HG02870 (cell line): ENCODE results near the gene NT5C.
"Not testable (repeated sequence)": the region's sequence is repeated elsewhere in the genome, so short reads cannot be mapped to it uniquely, and the experiment has no call there.

Source experiments
- ATAC-seq: cut with Tn5 transposase; IDR thresholded peaks from one replicate; pipeline ENCODE4 v1.9.1; 2021; ENCODE audit warnings: mild to moderate bottlenecking, moderate library complexity; ENCODE audit not compliant: unreplicated experiment

The NT5C gene

GRCh38 chr17:75144816-75145512, 13.4 kb upstream of the NT5C start:
- no peak for ATAC-seq

DNA sequence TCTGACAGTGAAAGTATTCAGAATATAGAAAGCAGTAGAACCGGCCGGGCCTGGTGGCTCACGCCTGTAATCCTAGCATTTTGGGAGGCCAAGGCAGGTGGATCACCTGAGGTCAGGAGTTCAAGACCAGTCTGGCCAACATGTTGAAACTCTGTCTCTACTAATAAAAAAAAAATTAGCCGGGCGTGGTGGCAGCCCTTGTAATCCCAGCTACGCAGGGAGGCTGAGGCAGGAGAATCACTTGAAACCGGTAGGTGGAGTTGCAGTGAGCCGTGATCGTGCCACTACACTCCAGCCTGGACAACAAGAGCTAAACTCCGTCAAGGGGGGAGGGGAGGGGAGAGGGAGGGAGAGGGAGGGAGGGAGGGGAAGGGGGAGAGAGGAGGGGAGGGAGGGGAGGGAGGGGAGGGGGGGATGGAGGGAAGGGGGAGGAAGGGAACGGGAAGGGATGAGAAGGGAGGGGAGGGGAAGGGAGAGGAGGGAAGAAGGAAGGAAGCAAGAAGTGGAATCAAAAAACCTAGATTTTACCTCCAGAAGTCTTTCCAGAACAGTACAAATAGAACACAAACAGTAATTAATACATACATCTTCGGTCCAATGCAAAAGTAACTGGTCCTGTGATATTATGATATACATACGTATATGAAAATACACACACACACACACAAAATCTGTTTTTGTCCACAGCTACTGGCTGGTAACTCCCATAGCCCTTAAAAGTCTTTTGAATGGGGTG, 10.9 kb upstream of the NT5C start:
- no peak for ATAC-seq

GRCh38 chr17:75138519-75138918, 7.0 kb upstream of the NT5C start:
- no peak for ATAC-seq

GRCh38 chr17:75137762-75138161, 6.2 kb upstream of the NT5C start:
- ATAC-seq: not testable (repeated sequence)

GRCh38 chr17:75135946-75136345, 4.4 kb upstream of the NT5C start:
- no peak for ATAC-seq

DNA sequence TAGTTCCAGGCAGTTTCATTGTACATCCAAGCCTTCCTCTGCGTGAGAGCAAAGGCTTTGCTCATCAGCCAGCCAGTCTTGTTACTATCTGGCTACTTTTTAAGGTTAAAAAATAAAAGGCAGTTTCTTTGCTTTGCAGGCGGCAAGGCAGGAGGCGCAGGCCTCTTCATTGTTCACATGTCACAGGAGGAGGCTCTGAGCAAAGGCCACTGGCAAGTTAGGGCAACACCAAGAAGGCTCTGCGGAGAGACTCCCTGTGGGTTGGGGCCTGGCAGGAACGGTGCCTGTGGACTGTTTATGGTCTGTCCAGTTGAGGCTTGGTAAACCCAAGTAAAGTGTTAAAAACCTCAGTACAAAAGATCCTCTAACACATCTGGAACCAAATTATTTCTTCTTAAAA, 3.9 kb upstream of the NT5C start:
- ATAC-seq: no peak

DNA sequence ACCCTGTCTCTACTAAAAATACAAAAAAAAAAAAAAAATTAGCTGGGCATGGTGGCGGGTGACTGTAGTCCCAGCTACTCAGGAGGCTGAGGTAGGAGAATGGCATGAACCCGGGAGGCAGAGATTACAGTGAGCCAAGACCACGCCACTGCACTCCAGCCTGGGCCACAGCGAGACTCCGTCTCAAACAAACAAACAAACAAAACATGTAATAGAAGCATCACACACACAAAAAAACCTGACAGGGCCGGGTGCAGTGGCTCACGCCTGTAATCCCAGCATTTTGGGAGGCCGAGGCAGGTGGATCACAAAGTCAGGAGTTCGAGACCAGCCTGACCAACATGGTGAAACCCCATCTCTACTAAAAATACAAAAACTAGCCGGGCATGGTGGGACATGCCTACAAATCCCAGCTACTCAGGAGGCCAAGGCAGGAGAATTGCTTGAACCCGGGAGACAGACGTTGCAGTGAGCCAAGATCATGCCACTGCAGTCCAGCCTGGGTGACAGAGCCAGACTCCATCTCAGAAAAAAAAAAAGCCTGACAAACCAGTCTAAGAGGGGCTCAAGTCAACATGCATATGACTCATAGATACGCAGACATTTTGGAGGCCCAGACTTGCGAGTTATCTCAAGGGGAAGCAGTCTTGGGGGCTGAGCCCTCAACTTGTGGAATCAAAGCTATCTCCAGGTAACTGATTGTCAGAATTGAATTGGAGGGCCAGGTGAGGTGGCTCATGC, 2.2 kb upstream of the NT5C start:
- not testable (repeated sequence) for ATAC-seq

DNA sequence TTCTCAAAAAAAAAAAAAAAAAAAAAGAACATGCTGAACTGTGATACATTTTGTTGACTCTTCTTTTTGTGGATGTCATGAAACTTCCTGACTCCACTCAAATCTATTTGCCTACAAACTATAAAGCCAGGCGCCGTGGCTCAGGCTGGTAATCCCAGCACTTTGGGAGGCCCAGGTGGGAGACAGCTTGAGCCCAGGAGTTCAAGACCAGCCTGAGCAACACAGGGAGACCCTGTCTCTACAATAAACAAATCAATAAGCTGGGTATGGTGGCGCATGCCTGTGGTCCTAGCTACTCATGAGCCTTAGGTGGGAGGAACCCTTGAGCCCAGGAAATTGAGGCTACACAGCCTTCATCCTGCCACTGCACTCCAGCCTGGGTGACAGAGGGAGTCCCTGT, 1.5 kb upstream of the NT5C start:
- no peak for ATAC-seq

- ATAC-seq: not testable (repeated sequence)
Measured at GRCh38 chr17:75132018-75133000, 767 bp upstream of the NT5C start.

GRCh38 chr17:75130632-75131277, 787 bp downstream of the NT5C start:
- peak; percentile 18 for ATAC-seq

DNA sequence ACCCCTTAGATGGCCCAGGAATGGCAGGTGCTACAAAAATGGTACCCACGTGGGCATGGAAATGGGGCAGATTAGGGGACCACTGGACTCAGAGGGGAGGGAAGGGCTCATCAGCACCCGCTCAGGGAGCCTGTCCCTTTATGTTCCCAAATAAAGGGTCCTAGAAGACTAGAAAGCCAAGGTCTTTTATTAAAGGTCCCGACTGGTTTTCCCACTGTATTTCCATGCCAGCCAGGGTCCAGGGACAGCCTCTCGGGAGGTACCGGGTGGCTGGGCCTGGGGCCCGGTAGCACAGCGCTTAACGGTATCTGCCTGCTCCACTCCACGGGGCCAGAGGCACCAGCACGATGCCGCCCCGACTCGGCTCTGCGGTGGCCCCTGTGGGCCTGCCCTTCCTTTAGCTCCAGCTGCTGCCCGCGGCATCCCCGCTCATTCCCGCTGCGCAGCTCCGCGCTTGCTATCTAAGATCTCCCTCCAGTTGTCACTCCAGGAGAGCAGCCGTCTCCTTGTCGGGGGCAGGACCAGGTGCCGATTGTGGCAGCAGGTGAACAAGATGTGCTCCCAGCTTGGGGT, 1.4 kb downstream of the NT5C start:
- ATAC-seq: no peak

GRCh38 chr17:75129576-75129975, 2.0 kb downstream of the NT5C start:
- ATAC-seq: no peak

- no peak for ATAC-seq
Measured at GRCh38 chr17:75128694-75129505, 2.6 kb downstream of the NT5C start.

GRCh38 chr17:75127936-75128335, 3.6 kb downstream of the NT5C start:
- not testable (repeated sequence) for ATAC-seq

- no peak for ATAC-seq
Measured at GRCh38 chr17:75126954-75127353, 4.6 kb downstream of the NT5C start.

DNA sequence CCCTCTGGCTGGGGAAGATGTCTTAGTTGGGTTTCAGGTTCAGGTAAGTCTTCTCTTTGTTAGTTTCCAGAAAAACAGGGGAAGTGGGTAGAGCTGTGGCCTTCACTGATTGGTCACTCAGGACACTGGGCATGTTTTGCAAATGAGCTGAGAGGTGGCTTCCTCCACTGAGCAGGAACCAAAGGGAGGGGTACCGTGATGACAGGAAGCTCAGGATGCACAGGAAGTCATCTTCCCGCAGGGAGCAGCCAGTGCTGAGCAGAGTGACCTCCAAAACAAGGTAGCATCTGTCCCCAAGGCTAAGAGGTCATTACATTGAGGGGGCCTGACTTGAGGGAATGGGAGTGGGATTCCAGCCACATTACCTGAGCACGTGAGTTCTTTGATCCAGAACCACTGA, 5.6 kb downstream of the NT5C start:
- no peak for ATAC-seq

DNA sequence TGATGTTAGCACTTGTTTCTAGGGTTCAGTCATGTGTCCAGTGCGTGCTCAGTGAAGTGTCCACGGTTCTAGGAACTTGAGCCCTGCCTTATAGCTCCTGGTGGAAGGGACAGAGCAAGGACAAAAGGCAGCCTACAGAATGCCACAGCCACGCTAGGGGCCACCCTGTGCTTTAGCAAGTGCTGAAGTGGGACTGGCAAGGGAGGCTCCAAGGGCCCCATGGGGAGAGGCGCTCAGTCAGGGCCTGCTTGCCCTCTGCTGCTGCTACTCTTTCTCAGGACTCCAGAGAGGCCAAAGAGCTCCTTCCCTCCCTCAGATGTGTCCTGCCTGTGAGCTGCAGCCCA, 6.8 kb downstream of the NT5C start:
- ATAC-seq: no peak

DNA sequence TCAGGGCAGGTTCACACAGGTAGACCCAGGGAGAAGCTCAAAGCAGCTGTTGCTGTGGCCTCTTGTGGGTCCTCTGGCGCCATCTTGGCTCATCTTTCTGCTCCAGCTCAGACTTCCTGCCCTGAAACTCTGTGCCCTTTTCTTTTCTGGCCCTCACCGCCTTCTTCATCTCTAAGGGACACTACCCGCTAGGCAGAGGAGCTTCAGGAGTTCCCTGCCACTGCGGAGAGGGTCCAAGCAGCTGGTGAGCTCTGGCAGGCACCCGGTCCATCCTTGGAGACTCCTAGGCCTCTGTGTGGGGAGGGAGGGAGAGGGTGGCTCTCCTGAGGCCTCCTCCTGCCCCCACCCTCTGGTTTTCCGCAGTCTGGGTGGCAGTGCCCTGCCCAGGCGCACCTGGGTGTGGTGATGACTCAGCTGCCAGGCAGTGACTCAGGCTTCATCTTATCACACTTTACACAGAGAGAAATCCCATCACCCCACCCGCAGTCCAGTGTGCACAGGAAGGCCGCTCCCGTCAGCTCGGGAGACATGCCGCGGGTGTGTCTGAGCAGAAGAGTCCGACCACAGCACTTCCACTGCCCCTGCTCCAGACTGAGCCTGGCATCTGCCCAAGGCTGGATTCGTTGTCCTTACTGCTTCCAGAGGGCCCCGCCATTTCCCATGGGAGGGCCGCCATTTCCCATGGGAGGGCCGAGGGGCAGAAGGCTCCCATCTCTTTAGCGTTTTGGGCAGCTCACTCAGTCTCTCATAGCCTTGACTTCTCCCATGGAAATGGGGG, 7.3 kb downstream of the NT5C start:
- no peak for ATAC-seq
